Measurements from ENCODE around the gene METTL24.

Gene METTL24

GRCh38 chr6:110329348-110329713, 28.8 kb downstream of the METTL24 start:
- H3K4me3 ChIP-seq (ENCODE audit: low read depth in 1 of 5, low read length in 5 of 5) = peak overlapping the region in 4 of 5 donors; percentile 28 to 42 (median 37)
- H3K4me1 ChIP-seq (ENCODE audit: control insufficient read depth in 5 of 5, insufficient read depth in 5 of 5, low read length in 5 of 5) = peaks cover 0 to 22% (median 10%) of the 10 kb centered on the region in 5 donors
- H3K9me3 ChIP-seq (ENCODE audit: control insufficient read depth in 5 of 5, low read length in 5 of 5) = no peaks in the 10 kb centered on the region
- H3K9ac ChIP-seq (ENCODE audit: low read length in 5 of 5) = no peak overlapping the region
- no peaks in the 10 kb centered on the region for H3K36me3 ChIP-seq (ENCODE audit: control insufficient read depth in 5 of 5, insufficient read depth in 5 of 5, low read length in 5 of 5)
- H3K27ac ChIP-seq (ENCODE audit: low read depth, low read length) = no peak overlapping the region
- H3K27me3 ChIP-seq (ENCODE audit: control insufficient read depth in 5 of 5, insufficient read depth in 4 of 5, low read length in 5 of 5) = peaks cover 0 to 3% (median 0%) of the 10 kb centered on the region in 5 donors

GRCh38 chr6:110328259-110328658, 29.9 kb downstream of the METTL24 start:
- Histone ChIP-seq H3K27ac (ENCODE audit: low read depth, low read length) (no peak overlapping the region), H3K9me3 (ENCODE audit: control insufficient read depth in 5 of 5, low read length in 5 of 5) (no peaks in the 10 kb centered on the region), H3K4me1 (ENCODE audit: control insufficient read depth in 5 of 5, insufficient read depth in 5 of 5, low read length in 5 of 5) (peaks cover 0 to 22% (median 10%) of the 10 kb centered on the region in 5 donors), H3K27me3 (ENCODE audit: control insufficient read depth in 5 of 5, insufficient read depth in 4 of 5, low read length in 5 of 5) (peaks cover 0 to 3% (median 0%) of the 10 kb centered on the region in 5 donors), H3K9ac (ENCODE audit: low read length in 5 of 5) (no peak overlapping the region), H3K4me3 (ENCODE audit: low read depth in 1 of 5, low read length in 5 of 5) (no peak overlapping the region), H3K36me3 (ENCODE audit: control insufficient read depth in 5 of 5, insufficient read depth in 5 of 5, low read length in 5 of 5) (no peaks in the 10 kb centered on the region)

- Histone ChIP-seq H3K27ac (ENCODE audit: low read depth, low read length) (no peak overlapping the region), H3K4me1 (ENCODE audit: control insufficient read depth in 5 of 5, insufficient read depth in 5 of 5, low read length in 5 of 5) (peaks cover 0 to 22% (median 10%) of the 10 kb centered on the region in 5 donors), H3K36me3 (ENCODE audit: control insufficient read depth in 5 of 5, insufficient read depth in 5 of 5, low read length in 5 of 5) (no peaks in the 10 kb centered on the region), H3K4me3 (ENCODE audit: low read depth in 1 of 5, low read length in 5 of 5) (no peak overlapping the region), H3K27me3 (ENCODE audit: control insufficient read depth in 5 of 5, insufficient read depth in 4 of 5, low read length in 5 of 5) (peaks cover 0 to 3% (median 0%) of the 10 kb centered on the region in 5 donors), H3K9ac (ENCODE audit: low read length in 5 of 5) (no peak overlapping the region), H3K9me3 (ENCODE audit: control insufficient read depth in 5 of 5, low read length in 5 of 5) (no peaks in the 10 kb centered on the region)
Observed at GRCh38 chr6:110327391-110327790, 30.8 kb downstream of the METTL24 start.

- Histone ChIP-seq H3K27ac (ENCODE audit: low read depth, low read length) (no peak overlapping the region), H3K4me1 (ENCODE audit: control insufficient read depth in 5 of 5, insufficient read depth in 5 of 5, low read length in 5 of 5) (peaks cover 0 to 22% (median 10%) of the 10 kb centered on the region in 5 donors), H3K27me3 (ENCODE audit: control insufficient read depth in 5 of 5, insufficient read depth in 4 of 5, low read length in 5 of 5) (peaks cover 0 to 3% (median 0%) of the 10 kb centered on the region in 5 donors), H3K4me3 (ENCODE audit: low read depth in 1 of 5, low read length in 5 of 5) (no peak overlapping the region), H3K9ac (ENCODE audit: low read length in 5 of 5) (no peak overlapping the region), H3K36me3 (ENCODE audit: control insufficient read depth in 5 of 5, insufficient read depth in 5 of 5, low read length in 5 of 5) (no peaks in the 10 kb centered on the region), H3K9me3 (ENCODE audit: control insufficient read depth in 5 of 5, low read length in 5 of 5) (no peaks in the 10 kb centered on the region)
Observed at GRCh38 chr6:110326609-110327008, 31.5 kb downstream of the METTL24 start.

- Histone ChIP-seq H3K36me3 (ENCODE audit: control insufficient read depth in 5 of 5, insufficient read depth in 5 of 5, low read length in 5 of 5) (no peaks in the 10 kb centered on the region), H3K4me3 (ENCODE audit: low read depth in 1 of 5, low read length in 5 of 5) (no peak overlapping the region), H3K4me1 (ENCODE audit: control insufficient read depth in 5 of 5, insufficient read depth in 5 of 5, low read length in 5 of 5) (peaks cover 0 to 22% (median 10%) of the 10 kb centered on the region in 5 donors), H3K27ac (ENCODE audit: low read depth, low read length) (no peak overlapping the region), H3K9ac (ENCODE audit: low read length in 5 of 5) (no peak overlapping the region), H3K27me3 (ENCODE audit: control insufficient read depth in 5 of 5, insufficient read depth in 4 of 5, low read length in 5 of 5) (peaks cover 0 to 3% (median 0%) of the 10 kb centered on the region in 5 donors), H3K9me3 (ENCODE audit: control insufficient read depth in 5 of 5, low read length in 5 of 5) (no peaks in the 10 kb centered on the region)
Observed at GRCh38 chr6:110326057-110326456, 32.1 kb downstream of the METTL24 start.

- peaks cover 0 to 19% (median 10%) of the 10 kb centered on the region in 5 donors for H3K4me1 ChIP-seq (ENCODE audit: control insufficient read depth in 5 of 5, insufficient read depth in 5 of 5, low read length in 5 of 5)
- H3K27ac ChIP-seq (ENCODE audit: low read depth, low read length) = no peak overlapping the region
Observed at GRCh38 chr6:110325197-110325596, 33.0 kb downstream of the METTL24 start.

GRCh38 chr6:110324548-110324947, 33.6 kb downstream of the METTL24 start:
- H3K27ac ChIP-seq (ENCODE audit: low read depth, low read length) = no peak overlapping the region
- no peaks in the 10 kb centered on the region for H3K36me3 ChIP-seq (ENCODE audit: control insufficient read depth in 5 of 5, insufficient read depth in 5 of 5, low read length in 5 of 5)
- H3K27me3 ChIP-seq (ENCODE audit: control insufficient read depth in 5 of 5, insufficient read depth in 4 of 5, low read length in 5 of 5) = no peaks in the 10 kb centered on the region
- H3K9me3 ChIP-seq (ENCODE audit: control insufficient read depth in 5 of 5, low read length in 5 of 5) = no peaks in the 10 kb centered on the region
- H3K4me1 ChIP-seq (ENCODE audit: control insufficient read depth in 5 of 5, insufficient read depth in 5 of 5, low read length in 5 of 5) = peaks cover 0 to 16% (median 10%) of the 10 kb centered on the region in 5 donors
- no peak overlapping the region for H3K4me3 ChIP-seq (ENCODE audit: low read depth in 1 of 5, low read length in 5 of 5)
- H3K9ac ChIP-seq (ENCODE audit: low read length in 5 of 5) = no peak overlapping the region

More at GRCh38 chr6:110325197-110325596, 33.0 kb downstream of the METTL24 start:
- Histone ChIP-seq H3K36me3 (ENCODE audit: control insufficient read depth in 5 of 5, insufficient read depth in 5 of 5, low read length in 5 of 5) (no peaks in the 10 kb centered on the region), H3K9me3 (ENCODE audit: control insufficient read depth in 5 of 5, low read length in 5 of 5) (no peaks in the 10 kb centered on the region), H3K4me3 (ENCODE audit: low read depth in 1 of 5, low read length in 5 of 5) (no peak overlapping the region), H3K27me3 (ENCODE audit: control insufficient read depth in 5 of 5, insufficient read depth in 4 of 5, low read length in 5 of 5) (peaks cover 0 to 3% (median 0%) of the 10 kb centered on the region in 5 donors), H3K9ac (ENCODE audit: low read length in 5 of 5) (no peak overlapping the region)

GRCh38 chr6:110323258-110323657, 34.9 kb downstream of the METTL24 start:
- peaks cover 0 to 13% (median 6%) of the 10 kb centered on the region in 5 donors for H3K4me1 ChIP-seq (ENCODE audit: control insufficient read depth in 5 of 5, insufficient read depth in 5 of 5, low read length in 5 of 5)
- H3K27me3 ChIP-seq (ENCODE audit: control insufficient read depth in 5 of 5, insufficient read depth in 4 of 5, low read length in 5 of 5) = no peaks in the 10 kb centered on the region
- H3K9me3 ChIP-seq (ENCODE audit: control insufficient read depth in 5 of 5, low read length in 5 of 5) = no peaks in the 10 kb centered on the region
- H3K27ac ChIP-seq (ENCODE audit: low read depth, low read length) = no peak overlapping the region
- H3K36me3 ChIP-seq (ENCODE audit: control insufficient read depth in 5 of 5, insufficient read depth in 5 of 5, low read length in 5 of 5) = no peaks in the 10 kb centered on the region
- H3K4me3 ChIP-seq (ENCODE audit: low read depth in 1 of 5, low read length in 5 of 5) = no peak overlapping the region
- no peak overlapping the region for H3K9ac ChIP-seq (ENCODE audit: low read length in 5 of 5)

GRCh38 chr6:110322874-110323242, 35.3 kb downstream of the METTL24 start:
- H3K36me3 ChIP-seq (ENCODE audit: control insufficient read depth in 5 of 5, insufficient read depth in 5 of 5, low read length in 5 of 5) = no peaks in the 10 kb centered on the region
- no peaks in the 10 kb centered on the region for H3K9me3 ChIP-seq (ENCODE audit: control insufficient read depth in 5 of 5, low read length in 5 of 5)
- H3K27ac ChIP-seq (ENCODE audit: low read depth, low read length) = no peak overlapping the region
- peaks cover 0 to 13% (median 6%) of the 10 kb centered on the region in 5 donors for H3K4me1 ChIP-seq (ENCODE audit: control insufficient read depth in 5 of 5, insufficient read depth in 5 of 5, low read length in 5 of 5)
- H3K27me3 ChIP-seq (ENCODE audit: control insufficient read depth in 5 of 5, insufficient read depth in 4 of 5, low read length in 5 of 5) = no peaks in the 10 kb centered on the region
- no peak overlapping the region for H3K9ac ChIP-seq (ENCODE audit: low read length in 5 of 5)
- H3K4me3 ChIP-seq (ENCODE audit: low read depth in 1 of 5, low read length in 5 of 5) = no peak overlapping the region

GRCh38 chr6:110322151-110322873, 35.8 kb downstream of the METTL24 start:
- no peaks in the 10 kb centered on the region for H3K9me3 ChIP-seq (ENCODE audit: control insufficient read depth in 5 of 5, low read length in 5 of 5)
- peaks cover 0 to 13% (median 6%) of the 10 kb centered on the region in 5 donors for H3K4me1 ChIP-seq (ENCODE audit: control insufficient read depth in 5 of 5, insufficient read depth in 5 of 5, low read length in 5 of 5)
- no peak overlapping the region for H3K27ac ChIP-seq (ENCODE audit: low read depth, low read length)
- no peak overlapping the region for H3K9ac ChIP-seq (ENCODE audit: low read length in 5 of 5)
- H3K27me3 ChIP-seq (ENCODE audit: control insufficient read depth in 5 of 5, insufficient read depth in 4 of 5, low read length in 5 of 5) = no peaks in the 10 kb centered on the region
- no peaks in the 10 kb centered on the region for H3K36me3 ChIP-seq (ENCODE audit: control insufficient read depth in 5 of 5, insufficient read depth in 5 of 5, low read length in 5 of 5)
- H3K4me3 ChIP-seq (ENCODE audit: low read depth in 1 of 5, low read length in 5 of 5) = no peak overlapping the region

All from subcutaneous abdominal adipose tissue (tissue), 5 donors.